Smooth muscle cell of bladder (primary cell): ENCODE data around the gene RANBP9. TPM values are rescaled to one million over a fixed set of nuclear protein-coding genes. Genes with fewer than 3 reads are reported as not detected.

ENCODE experiments used
- total RNA-seq: library from RNA; depleted of rRNA; stranded (reverse); fragments of >200 nt; gene quantifications from 2 replicates; pipeline ENCODE4 v1.2.3, GENCODE V29; 2014

Gene RANBP9
- total RNA-seq: 34.6 and 38.4 TPM in 2 replicates

GRCh38 chr6:13711733-13712598 is at the start of gene RANBP9:
Gene RANBP9 (minus strand): TSS chr6:13711835. CDS start chr6:13711505, 330 bp downstream.

GRCh38 chr6:13614926-13615791 is 96.5 kb downstream of the RANBP9 start, which contains the start of gene NOL7:
Gene NOL7 (plus strand): TSS chr6:13615335. CDS start chr6:13615359, 24 bp downstream.

GRCh38 chr6:13574571-13575376 is 136.9 kb downstream of the RANBP9 start, which contains the start of gene SIRT5:
Gene SIRT5 (plus strand): TSS chr6:13574601. CDS start chr6:13584111, 9,510 bp downstream.

Other genes with a start within 250 kb of the RANBP9 start
- 6.4 and 10.3 TPM in 2 replicates for gene GFOD1, start 224.2 kb downstream of the RANBP9 start, total RNA-seq
- 6.3 and 6.4 TPM in 2 replicates for gene SIRT5, start 137.2 kb downstream of the RANBP9 start, total RNA-seq
- gene NOL7, start 96.5 kb downstream of the RANBP9 start, total RNA-seq: 43.6 and 48.2 TPM in 2 replicates
- gene MCUR1, start 102.7 kb upstream of the RANBP9 start, total RNA-seq: 6.7 and 8.4 TPM in 2 replicates
- gene RNF182, start 213.1 kb upstream of the RANBP9 start, total RNA-seq: 0.18 and 0.28 TPM in 2 replicates